Transverse colon (tissue), 4 donors: Measurements from ENCODE around the gene GABRG3.

Experiments used
- POLR2A ChIP-seq: fragments of 450-650 bp; IDR thresholded peaks from one replicate; pipeline ENCODE4 v1.6.1; 2016; ENCODE audit warnings: antibody characterized with exemption, mild to moderate bottlenecking, moderate library complexity
- POLR2AphosphoS5 ChIP-seq, 3 donors: sonication (generic); formaldehyde crosslinking; IDR thresholded peaks; one replicate each; pipeline ENCODE4 v1.6.1; 2016; ENCODE audit warnings: antibody characterized with exemption in 3 of 3
- TF ChIP-seq, protein P1 (sequence below), 5 experiments: fragments of 200-600 bp in 3 of 5; fragments of 450-650 bp in 2 of 5; sonication (generic) in 3 of 5; IDR thresholded peaks; 1 replicate in 2 of 5; 2 replicates in 3 of 5; pipeline ENCODE4 v1.5.1; 2016 to 2017; ENCODE audit warnings: antibody characterized with exemption in 5 of 5, inconsistent platforms in 3 of 5, mild to moderate bottlenecking in 2 of 5, moderate library complexity in 1 of 5

DNA sequence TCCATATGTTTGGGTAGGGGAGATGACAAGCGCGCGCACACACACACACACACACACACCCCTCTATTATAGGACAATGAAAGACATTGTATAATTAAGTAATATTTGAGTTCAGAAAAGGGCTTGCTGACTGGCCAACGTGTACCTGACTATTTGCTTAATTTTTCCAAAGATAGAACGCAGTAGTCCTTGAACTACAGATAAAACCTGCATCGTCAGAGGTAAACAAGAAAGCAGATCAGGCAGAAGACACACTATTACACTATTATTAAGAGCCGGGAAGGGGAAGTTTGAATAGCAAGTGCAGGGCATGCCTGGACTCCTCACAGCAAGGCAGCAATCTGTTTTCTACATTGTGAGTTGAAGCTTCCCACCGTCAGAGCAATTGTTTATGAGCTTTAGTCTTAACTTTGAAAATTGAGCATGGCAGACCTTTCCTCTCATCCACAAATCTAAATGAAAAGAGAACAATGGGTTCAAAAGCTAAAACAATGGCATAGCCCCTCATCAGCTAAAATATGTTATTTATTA, 427.7 kb downstream of the GABRG3 start:
- TF ChIP-seq POLR2AphosphoS5 (IDR thresholded peaks at IDR 0.05), result no peak
- TF ChIP-seq, protein P1, sequence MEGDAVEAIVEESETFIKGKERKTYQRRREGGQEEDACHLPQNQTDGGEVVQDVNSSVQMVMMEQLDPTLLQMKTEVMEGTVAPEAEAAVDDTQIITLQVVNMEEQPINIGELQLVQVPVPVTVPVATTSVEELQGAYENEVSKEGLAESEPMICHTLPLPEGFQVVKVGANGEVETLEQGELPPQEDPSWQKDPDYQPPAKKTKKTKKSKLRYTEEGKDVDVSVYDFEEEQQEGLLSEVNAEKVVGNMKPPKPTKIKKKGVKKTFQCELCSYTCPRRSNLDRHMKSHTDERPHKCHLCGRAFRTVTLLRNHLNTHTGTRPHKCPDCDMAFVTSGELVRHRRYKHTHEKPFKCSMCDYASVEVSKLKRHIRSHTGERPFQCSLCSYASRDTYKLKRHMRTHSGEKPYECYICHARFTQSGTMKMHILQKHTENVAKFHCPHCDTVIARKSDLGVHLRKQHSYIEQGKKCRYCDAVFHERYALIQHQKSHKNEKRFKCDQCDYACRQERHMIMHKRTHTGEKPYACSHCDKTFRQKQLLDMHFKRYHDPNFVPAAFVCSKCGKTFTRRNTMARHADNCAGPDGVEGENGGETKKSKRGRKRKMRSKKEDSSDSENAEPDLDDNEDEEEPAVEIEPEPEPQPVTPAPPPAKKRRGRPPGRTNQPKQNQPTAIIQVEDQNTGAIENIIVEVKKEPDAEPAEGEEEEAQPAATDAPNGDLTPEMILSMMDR (IDR thresholded peaks at IDR 0.05), result no peak
- no peak for TF ChIP-seq POLR2A
